Cardiac muscle cell (in vitro differentiated cells and primary cell): ENCODE measurements around the gene UNC13C. TPM values are rescaled to one million over a fixed set of nuclear protein-coding genes. Genes with fewer than 3 reads are reported as not detected.

Experiments used
- DNase-seq, 2 donors: peaks; one replicate each; pipeline versions ENCODE4 v3.0.0 to v3.0.0-alpha.2; 2010 to 2017; ENCODE audit warnings: low read depth in 1 of 2, low spot score in 1 of 2
- H3K27ac ChIP-seq: fragments of 200-600 bp; sonication (generic); 2 replicates; pipeline ENCODE4 v1.5.1; 2016
- H3K27me3 ChIP-seq: fragments of 200-600 bp; sonication (generic); 2 replicates; pipeline ENCODE4 v1.6.0; 2016; ENCODE audit warnings: control low read depth
- H3K36me3 ChIP-seq: fragments of 200-600 bp; sonication (generic); 2 replicates; pipeline ENCODE4 v1.5.1; 2016; ENCODE audit warnings: control low read depth
- H3K4me1 ChIP-seq: fragments of 200-600 bp; sonication (generic); 2 replicates; pipeline ENCODE4 v1.8.1; 2017; ENCODE audit warnings: low read depth, mild to moderate bottlenecking, mixed run types
- H3K4me3 ChIP-seq: fragments of 200-600 bp; sonication (generic); 2 replicates; pipeline ENCODE4 v1.5.1; 2016; ENCODE audit warnings: mild to moderate bottlenecking
- H3K9me3 ChIP-seq: fragments of 200-600 bp; sonication (generic); 2 replicates; pipeline ENCODE4 v1.5.1; 2017; ENCODE audit warnings: low read depth, mild to moderate bottlenecking, control low read depth
- CTCF ChIP-seq: IDR thresholded peaks from 2 replicates; pipeline ENCODE4 v1.5.1; 2012; ENCODE audit warnings: low read depth, mild to moderate bottlenecking, low read length
- polyA plus RNA-seq: library from polyadenylated mRNA; unstranded; fragments of >200 nt; fragmentation: Nextera tagmentation; extraction: Ambion mirVana; gene quantifications from 2 replicates; pipeline ENCODE4 v1.2.1, GENCODE V29; 2016
- total RNA-seq: library from RNA; depleted of rRNA; stranded (reverse); fragments of >200 nt; gene quantifications from 2 replicates; pipeline ENCODE4 v1.2.3, GENCODE V29; 2016

UNC13C gene
- total and polyA plus RNA-seq, 2 experiments from 2014 or later, result under 0.01 TPM; not detected in 1

- TF ChIP-seq CTCF, result no peak
- Histone ChIP-seq H3K9me3 (no peaks in the 10 kb centered on the region), H3K4me1 (no peaks in the 10 kb centered on the region), H3K36me3 (no peaks in the 10 kb centered on the region), H3K4me3 (no peak overlapping the region), H3K27ac (no peak overlapping the region), H3K27me3 (no peaks in the 10 kb centered on the region)
- DNase-seq, result no peak
These were observed 657.9 kb downstream of the UNC13C start for GRCh38 chr15:54636147-54636546.

DNA sequence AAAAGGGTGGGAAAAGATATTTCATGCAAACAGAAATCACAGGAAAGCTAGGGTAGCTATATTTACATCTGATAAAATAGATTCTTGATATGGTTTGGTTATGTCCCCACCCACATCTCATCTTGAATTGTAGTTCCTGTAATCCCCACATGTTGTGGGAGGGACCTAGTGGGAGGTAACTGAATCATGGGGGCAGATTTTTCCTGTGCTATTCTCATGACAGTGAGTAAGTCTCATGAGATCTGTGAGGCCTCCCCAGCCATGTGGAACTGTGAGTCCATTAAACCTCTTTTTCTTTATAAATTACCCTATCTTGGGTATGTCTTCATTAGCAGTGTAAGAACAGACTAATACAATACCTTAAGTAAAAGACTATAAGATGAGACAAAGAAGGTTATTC lies 660.4 kb downstream of the UNC13C start:
- no peak overlapping the region for H3K27ac ChIP-seq
- no peak for DNase-seq
- no peaks in the 10 kb centered on the region for H3K27me3 ChIP-seq
- H3K4me1 ChIP-seq, result no peaks in the 10 kb centered on the region
- no peak for TF ChIP-seq CTCF
- H3K4me3 ChIP-seq, result no peak overlapping the region
- no peaks in the 10 kb centered on the region for H3K36me3 ChIP-seq
- no peaks in the 10 kb centered on the region for H3K9me3 ChIP-seq

DNA sequence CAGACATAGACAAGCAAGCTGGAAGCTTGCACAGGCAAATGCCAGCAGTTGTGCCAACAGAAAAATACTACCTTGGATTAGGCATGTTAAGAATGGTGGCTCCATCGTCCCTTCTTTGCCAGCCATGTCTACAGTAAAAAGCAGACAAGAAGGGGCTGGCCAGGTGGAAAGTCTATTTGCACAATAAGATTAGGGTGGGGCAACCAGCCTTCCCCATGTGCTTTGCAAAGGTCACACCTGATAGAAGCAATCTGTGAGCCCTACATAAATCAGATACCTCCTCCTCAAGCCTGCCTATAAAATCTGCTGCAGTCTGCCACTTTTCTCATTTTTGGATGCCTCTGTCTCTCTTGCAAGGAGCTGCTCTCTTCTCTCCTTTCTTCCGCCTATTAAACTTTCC lies 662.6 kb downstream of the UNC13C start:
- Histone ChIP-seq H3K4me3 (no peak overlapping the region), H3K36me3 (no peaks in the 10 kb centered on the region), H3K27ac (no peak overlapping the region), H3K27me3 (no peaks in the 10 kb centered on the region), H3K9me3 (no peaks in the 10 kb centered on the region), H3K4me1 (no peaks in the 10 kb centered on the region)
- DNase-seq, result no peak
- no peak for TF ChIP-seq CTCF

DNA sequence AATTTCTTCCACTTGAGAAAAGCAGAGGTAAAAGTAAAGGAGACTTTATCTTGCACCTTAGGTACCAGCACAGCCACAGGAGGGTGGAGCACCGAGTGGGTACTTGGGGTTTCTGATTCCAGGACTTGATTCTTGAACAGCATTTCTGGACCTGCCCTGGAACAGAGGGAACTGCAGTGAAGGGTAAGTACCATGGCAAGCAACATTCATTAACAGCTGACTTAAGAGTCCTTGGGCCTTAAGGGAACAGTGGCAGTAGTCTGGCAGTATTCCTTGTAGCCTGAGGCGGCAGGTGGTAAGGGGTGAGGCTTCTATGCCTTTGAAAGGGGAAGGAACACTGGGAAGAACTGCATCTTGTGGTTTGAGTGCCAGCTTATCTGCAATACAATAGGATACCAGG lies 666.6 kb downstream of the UNC13C start:
- H3K4me1 ChIP-seq, result no peaks in the 10 kb centered on the region
- no peaks in the 10 kb centered on the region for H3K27me3 ChIP-seq
- TF ChIP-seq CTCF, result no peak
- no peak overlapping the region for H3K4me3 ChIP-seq
- H3K9me3 ChIP-seq, result no peaks in the 10 kb centered on the region
- H3K27ac ChIP-seq, result no peak overlapping the region
- H3K36me3 ChIP-seq, result no peaks in the 10 kb centered on the region
- DNase-seq, result no peak

DNA sequence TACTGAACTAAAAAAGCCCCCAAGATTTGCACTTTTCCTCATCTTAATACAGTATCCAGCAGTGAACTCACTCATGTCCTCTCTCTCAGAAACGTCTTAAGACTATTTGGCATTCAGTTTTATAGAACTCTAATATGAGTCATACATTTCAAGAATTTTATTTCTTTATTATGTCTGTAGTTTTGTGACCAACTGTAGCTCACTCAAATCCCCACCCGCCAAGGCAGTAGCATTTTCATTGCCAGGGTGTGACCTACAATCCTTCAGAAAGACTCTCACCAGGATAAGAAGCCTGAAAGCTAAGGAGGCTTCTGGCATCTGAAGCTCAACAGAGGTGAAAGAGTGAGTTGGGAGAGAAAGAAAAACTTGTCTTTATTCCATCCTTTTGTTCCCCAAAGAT lies 681.4 kb downstream of the UNC13C start:
- Histone ChIP-seq H3K4me1 (no peaks in the 10 kb centered on the region), H3K9me3 (no peaks in the 10 kb centered on the region), H3K36me3 (no peaks in the 10 kb centered on the region), H3K27me3 (no peaks in the 10 kb centered on the region), H3K27ac (no peak overlapping the region), H3K4me3 (no peak overlapping the region)
- no peak for TF ChIP-seq CTCF
- DNase-seq, result no peak

GRCh38 chr15:54660356-54660755 lies 682.1 kb downstream of the UNC13C start:
- Histone ChIP-seq H3K36me3 (no peaks in the 10 kb centered on the region), H3K27me3 (no peaks in the 10 kb centered on the region), H3K27ac (no peak overlapping the region), H3K4me1 (no peaks in the 10 kb centered on the region), H3K4me3 (no peak overlapping the region), H3K9me3 (no peaks in the 10 kb centered on the region)
- DNase-seq, result no peak
- no peak for TF ChIP-seq CTCF
